Endothelial cell of umbilical vein (primary cell): Measurements from ENCODE around the gene MICAL3. TPM values are rescaled to one million over a fixed set of nuclear protein-coding genes. Genes with fewer than 3 reads are reported as not detected.

ENCODE experiments used
- BruUV-seq: library from RNA; stranded (reverse); fragments of 400-500 nt; replicated peaks from 2 replicates; lab custom pipeline; 2021; lab: Mats Ljungman, UMichigan
- CTCF ChIA-PET: fragments of 300-600, 350-600 bp; sonication (Branson Sonifier 250); formaldehyde crosslinking; loops from one replicate; lab custom pipeline; 2021; ENCODE audit warnings: antibody characterized with exemption, inconsistent platforms; lab: Charles Lee
- POLR2A ChIA-PET: fragments of 300-600, 350-600 bp; sonication (Branson Sonifier 250); formaldehyde crosslinking; loops from one replicate; lab custom pipeline; 2021; ENCODE audit warnings: antibody characterized with exemption, inconsistent platforms; lab: Charles Lee
- DNase-seq: peaks from one replicate; pipeline ENCODE4 v3.0.0-alpha.2; 2011; ENCODE audit warnings: low read depth, low spot score
- FAIRE-seq: peaks from 2 replicates; lab custom pipeline; 2011; peaks lifted over from hg19 to GRCh38; lab: Jason Lieb, UNC
- H2AFZ ChIP-seq: 2 replicates; pipeline ENCODE4 v1.6.0; 2012; ENCODE audit warnings: low read depth, low read length, control low read depth, inconsistent platforms
- H3K27ac ChIP-seq: 2 replicates; pipeline ENCODE4 v1.5.1; 2011; ENCODE audit warnings: low read depth, mild to moderate bottlenecking, control low read depth, low read length, moderate library complexity; ENCODE audit not compliant: insufficient read depth
- H3K27me3 ChIP-seq, 2 experiments: 2 replicates each; pipeline versions ENCODE4 v1.6.0 to v1.6.1; 2011; ENCODE audit warnings: low read length in 2 of 2, mixed read lengths in 1 of 2; ENCODE audit not compliant: control insufficient read depth in 2 of 2, insufficient read depth in 2 of 2
- H3K36me3 ChIP-seq, 2 experiments: 2 replicates in 1 of 2; 3 replicates in 1 of 2; pipeline ENCODE4 v1.5.1; 2011; ENCODE audit warnings: low read length in 2 of 2, mild to moderate bottlenecking in 1 of 2, moderate library complexity in 1 of 2; ENCODE audit not compliant: control insufficient read depth in 2 of 2, insufficient read depth in 2 of 2; ENCODE audit errors: extremely low read depth in 1 of 2
- H3K4me1 ChIP-seq: 3 replicates; pipeline ENCODE4 v1.5.1; 2011; ENCODE audit warnings: mild to moderate bottlenecking, low read length; ENCODE audit not compliant: control insufficient read depth, insufficient read depth; ENCODE audit errors: extremely low read depth
- H3K4me2 ChIP-seq: 2 replicates; pipeline ENCODE4 v1.6.1; 2011; ENCODE audit warnings: low read length, control low read depth, mixed read lengths; ENCODE audit not compliant: insufficient read depth
- H3K4me3 ChIP-seq, 3 experiments: fragments of 200-600 bp in 1 of 3; sonication (generic), shearing (Covaris generic) in 1 of 3; replicated peaks in 1 of 3; 2 replicates each; pipeline ENCODE4 v1.5.1; 2011 to 2016; ENCODE audit warnings: control low read depth in 3 of 3, low read length in 3 of 3, mild to moderate bottlenecking in 2 of 3, inconsistent platforms in 1 of 3, low read depth in 1 of 3, moderate library complexity in 1 of 3; ENCODE audit not compliant: insufficient read depth in 1 of 3
- H3K79me2 ChIP-seq: 2 replicates; pipeline ENCODE4 v1.6.0; 2012; ENCODE audit warnings: low read length, inconsistent platforms; ENCODE audit not compliant: control insufficient read depth, insufficient read depth
- H3K9ac ChIP-seq: replicated peaks from 2 replicates; pipeline ENCODE3; 2011; ENCODE audit warnings: low read length, control low read depth; ENCODE audit not compliant: insufficient read depth; ENCODE audit errors: extremely low read depth
- H3K9me1 ChIP-seq: replicated peaks from 3 replicates; pipeline ENCODE4 v1.6.0; 2011; ENCODE audit warnings: mild to moderate bottlenecking, low read length; ENCODE audit not compliant: control insufficient read depth, insufficient read depth; ENCODE audit errors: extremely low read depth
- H3K9me3 ChIP-seq: replicated peaks from 2 replicates; pipeline ENCODE4 v1.5.1; 2012; ENCODE audit warnings: low read length, inconsistent platforms; ENCODE audit not compliant: control insufficient read depth, insufficient read depth
- H4K20me1 ChIP-seq: replicated peaks from 2 replicates; pipeline ENCODE3; 2011; ENCODE audit warnings: mild to moderate bottlenecking, low read length; ENCODE audit not compliant: control insufficient read depth, insufficient read depth; ENCODE audit errors: extremely low read depth
- CTCF ChIP-seq, 2 donors: IDR thresholded peaks; 1 replicate in 1 of 2; 2 replicates in 1 of 2; pipeline ENCODE4 v1.5.1; 2011; ENCODE audit warnings: low read length in 2 of 2, mild to moderate bottlenecking in 2 of 2, moderate library complexity in 2 of 2, control low read depth in 1 of 2, inconsistent platforms in 1 of 2, low read depth in 1 of 2; ENCODE audit not compliant: insufficient read depth in 1 of 2; ENCODE audit errors: extremely low read depth in 1 of 2
- EZH2 ChIP-seq: IDR thresholded peaks from 2 replicates; pipeline ENCODE4 v1.6.1; 2012; ENCODE audit warnings: borderline replicate concordance, low read depth, mild to moderate bottlenecking, moderate library complexity, low read length, inconsistent platforms; ENCODE audit not compliant: severe bottlenecking
- FOS ChIP-seq: IDR thresholded peaks from 2 replicates; pipeline ENCODE4 v1.6.1; 2011; ENCODE audit warnings: mild to moderate bottlenecking, low read length, moderate library complexity, borderline replicate concordance; ENCODE audit not compliant: insufficient read depth
- GATA2 ChIP-seq: IDR thresholded peaks from 2 replicates; pipeline ENCODE4 v1.7.0; 2011; ENCODE audit warnings: low read depth, mild to moderate bottlenecking, moderate library complexity, mixed read lengths, low read length; ENCODE audit not compliant: insufficient read length, insufficient read depth
- JUN ChIP-seq: IDR thresholded peaks from 2 replicates; pipeline ENCODE4 v1.6.1; 2011; ENCODE audit warnings: borderline replicate concordance, low read depth; ENCODE audit not compliant: insufficient read length, insufficient read depth
- MAX ChIP-seq: IDR thresholded peaks from 2 replicates; pipeline ENCODE4 v1.6.1; 2011; ENCODE audit not compliant: insufficient read depth, insufficient read length
- MYC ChIP-seq: IDR thresholded peaks from one replicate; pipeline ENCODE4 v1.6.1; 2011; ENCODE audit warnings: mild to moderate bottlenecking, low read depth, low read length
- POLR2A ChIP-seq: IDR thresholded peaks from 2 replicates; pipeline ENCODE4 v1.6.1; 2012; ENCODE audit warnings: low read depth, mild to moderate bottlenecking, control low read depth, low read length
- POLR2AphosphoS5 ChIP-seq: IDR thresholded peaks from 2 replicates; pipeline ENCODE4 v1.6.1; 2012; ENCODE audit warnings: low read depth, mild to moderate bottlenecking, control low read depth, low read length, moderate library complexity; ENCODE audit not compliant: insufficient read depth
- dilution Hi-C: fragments of 300-500 bp; cut with MboI; formaldehyde crosslinking; loops from one replicate; pipeline ENCODE4 v1.15.0; 2019; ENCODE audit warnings: low sequenced_read_pairs; ENCODE audit not compliant: extremely low pct_ligation_motif_present
- intact Hi-C: fragments of 100-400 bp; cut with micrococcal nuclease; formaldehyde crosslinking; loops from one replicate; pipeline ENCODE4 v1.10.0; 2022
- polyA plus RNA-seq, 4 experiments: library from polyadenylated mRNA; depleted of rRNA in 3 of 4; stranded (reverse) in 3 of 4; unstranded in 1 of 4; fragments of >200 nt; gene quantifications; 2 replicates each; pipeline versions ENCODE4 v1.2.1 to v1.2.3, GENCODE V29; 2011 to 2012; ENCODE audit warnings: missing spikeins in 1 of 4
- total RNA-seq: library from RNA; stranded (reverse); gene quantifications from 2 replicates; pipeline ENCODE4 v1.2.3, GENCODE V29; 2021

MICAL3 gene
- total and polyA plus RNA-seq, 2 donors (not counting 3 experiments of a cell fraction or from before 2014, with no cell fraction given) = 14.5 to 63.7 TPM

GRCh38 chr22:18048441-18048898 lies 24.1 kb upstream of the MICAL3 start:
- dilution Hi-C loops (no loop called here), intact Hi-C loops (no loop called here)
- H2AFZ ChIP-seq = no peak overlapping the region
- H3K27me3 ChIP-seq = no peaks in the 10 kb centered on the region
- H3K9ac ChIP-seq = no peak overlapping the region
- no TSS peak for BruUV-seq
- no peak overlapping the region for H3K4me2 ChIP-seq
- H3K4me3 ChIP-seq = no peak overlapping the region
- ChIA-PET POLR2A (no interaction called here), CTCF (no interaction called here)
- H3K4me1 ChIP-seq = no peaks in the 10 kb centered on the region
- no peak overlapping the region for H3K27ac ChIP-seq
- no peak for TF ChIP-seq JUN
- TF ChIP-seq FOS = no peak
- TF ChIP-seq POLR2A = no peak
- TF ChIP-seq POLR2AphosphoS5 = no peak
- TF ChIP-seq GATA2 = no peak
- TF ChIP-seq EZH2 = no peak
- no peak for TF ChIP-seq CTCF (IDR thresholded peaks at IDR 0.05; ENCODE audit: extremely low read depth in 1 of 2, insufficient read depth in 1 of 2, low read depth in 1 of 2, low read length in 2 of 2)
- TF ChIP-seq MAX = no peak
- TF ChIP-seq MYC = no peak
- DNase-seq = no peak
- no peaks in the 10 kb centered on the region for H3K9me3 ChIP-seq
- H3K79me2 ChIP-seq = no peaks in the 10 kb centered on the region
- H3K36me3 ChIP-seq = no peaks in the 10 kb centered on the region
- no peak for FAIRE-seq
- no peaks in the 10 kb centered on the region for H4K20me1 ChIP-seq
- no peaks in the 10 kb centered on the region for H3K9me1 ChIP-seq
